CMK (cell line): Measurements from ENCODE around the gene ZER1.
"Not testable (repeated sequence)": the region's sequence is repeated elsewhere in the genome, so short reads cannot be mapped to it uniquely, and the experiment has no call there.

Experiments
- DNase-seq: peaks from one replicate; pipeline ENCODE4 v3.0.0-alpha.2; 2010; ENCODE audit warnings: low read depth

Gene ZER1

GRCh38 chr9:128771745-128772519 lies at the start of gene ZER1:
Gene ZER1, minus strand, starts transcription at chr9:128771927. Its CDS starts 16,362 bp downstream, at chr9:128755565.
- DNase-seq: peak; percentile 70

DNA sequence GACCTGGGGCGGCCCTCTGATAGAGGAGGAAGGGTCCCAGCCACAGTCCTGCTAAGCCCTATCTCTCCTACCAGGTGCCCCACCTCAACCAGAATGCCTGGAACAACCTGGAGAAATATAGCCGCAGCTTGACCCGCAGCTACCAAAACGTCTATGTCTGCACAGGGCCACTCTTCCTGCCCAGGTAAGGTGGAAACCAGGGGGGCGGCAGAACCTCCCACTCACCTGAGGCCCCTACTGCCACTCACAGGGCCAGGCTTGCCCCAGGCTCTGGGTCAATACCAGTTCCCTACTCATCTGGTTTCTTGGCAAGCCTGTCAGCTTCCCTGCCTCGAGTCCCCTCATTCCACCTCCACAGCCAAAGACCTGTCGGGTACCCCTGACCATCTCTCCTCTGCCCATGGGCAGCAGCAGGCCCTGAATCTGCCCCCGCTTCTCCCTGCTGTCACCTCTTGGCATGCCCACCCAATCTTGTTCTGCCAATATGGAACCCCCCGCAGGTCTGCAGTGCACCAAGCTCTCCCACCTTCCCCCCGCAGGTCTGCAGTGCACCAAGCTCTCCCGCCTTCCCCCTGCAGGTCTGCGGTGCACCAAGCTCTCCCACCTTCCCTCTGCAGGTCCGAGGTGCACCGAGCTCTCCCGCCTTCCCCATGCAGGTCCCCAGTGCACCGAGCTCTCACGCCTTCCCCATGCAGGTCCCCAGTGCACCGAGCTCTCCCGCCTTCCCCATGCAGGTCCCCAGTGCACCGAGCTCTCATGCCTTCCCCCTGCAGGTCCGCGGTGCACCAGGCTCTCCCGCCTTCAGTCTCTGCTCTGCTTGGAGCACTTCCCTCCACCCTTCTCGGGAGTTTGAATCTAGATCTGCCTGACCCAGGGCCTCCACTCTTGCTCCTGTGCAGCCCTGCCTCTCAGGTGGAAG lies 49.2 kb upstream of the ZER1 start:
- DNase-seq: no peak

GRCh38 chr9:128819716-128820664 lies 48.3 kb upstream of the ZER1 start:
- DNase-seq: no peak

GRCh38 chr9:128818839-128819715 lies 47.4 kb upstream of the ZER1 start:
- no peak for DNase-seq

DNA sequence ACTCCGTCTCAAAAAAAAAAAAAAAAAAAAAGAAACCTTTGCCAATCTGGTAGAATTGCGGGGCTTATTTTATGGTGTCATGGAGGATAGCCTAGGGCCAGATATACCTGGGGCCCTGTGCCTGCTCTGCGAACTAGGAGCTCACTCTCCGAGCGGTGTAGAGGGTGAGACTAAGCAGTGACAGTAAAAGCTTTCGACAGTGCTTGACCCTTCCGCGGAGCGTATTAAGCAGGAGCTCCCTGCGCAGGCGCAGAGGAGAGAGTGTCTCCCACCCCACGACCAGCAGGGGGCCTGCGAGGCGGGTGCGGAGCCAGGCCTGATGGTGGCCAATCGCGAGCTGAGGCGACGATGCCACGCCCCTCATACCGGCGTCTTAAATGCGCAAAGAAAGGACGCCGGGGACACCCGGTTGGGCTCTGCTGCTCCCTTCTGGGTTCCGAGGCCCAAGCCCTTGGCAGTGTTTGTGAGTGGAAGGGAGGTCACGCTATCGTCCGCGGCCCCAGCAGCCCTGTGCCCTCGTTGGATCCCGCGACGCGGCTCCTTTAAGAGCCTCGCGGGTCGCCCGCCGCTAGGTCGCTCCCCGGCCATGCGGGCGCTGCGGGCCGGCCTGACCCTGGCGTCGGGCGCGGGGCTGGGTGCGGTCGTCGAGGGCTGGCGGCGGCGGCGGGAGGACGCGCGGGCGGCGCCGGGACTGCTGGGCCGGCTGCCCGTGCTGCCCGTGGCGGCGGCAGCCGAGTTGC lies 46.5 kb upstream of the ZER1 start, which contains the start of gene ENDOG:
Gene ENDOG, plus strand, starts transcription at position 402 of the 740 bp plus-strand sequence. Its CDS starts 185 bp downstream, at position 587.
- peak; percentile 94 for DNase-seq

- DNase-seq: no peak
These were observed 39.1 kb upstream of the ZER1 start for GRCh38 chr9:128810873-128811272.

DNA sequence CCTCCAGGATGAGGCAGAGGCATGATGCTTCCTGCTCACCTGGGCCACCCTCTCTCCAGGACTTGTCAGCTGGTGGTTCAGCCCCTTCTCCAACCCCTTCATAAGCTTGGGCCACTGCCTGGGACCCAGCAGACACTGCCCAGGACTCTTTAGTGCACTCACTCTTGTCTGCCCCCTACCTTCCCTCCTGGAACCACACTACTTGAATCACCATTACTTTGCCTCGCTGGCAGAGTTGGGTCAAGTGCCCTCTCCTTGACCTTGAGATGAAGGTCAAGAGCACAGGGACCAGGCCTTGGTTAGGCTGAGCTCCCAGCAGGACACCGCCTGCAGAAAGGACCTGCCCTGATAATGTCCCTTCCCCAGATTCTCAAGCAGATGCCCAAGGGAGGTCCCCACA lies 38.1 kb upstream of the ZER1 start:
- DNase-seq: no peak

- no peak for DNase-seq
These were observed 37.4 kb upstream of the ZER1 start for GRCh38 chr9:128809036-128809599.

- no peak for DNase-seq
These were observed 36.8 kb upstream of the ZER1 start for GRCh38 chr9:128808543-128808942.

DNA sequence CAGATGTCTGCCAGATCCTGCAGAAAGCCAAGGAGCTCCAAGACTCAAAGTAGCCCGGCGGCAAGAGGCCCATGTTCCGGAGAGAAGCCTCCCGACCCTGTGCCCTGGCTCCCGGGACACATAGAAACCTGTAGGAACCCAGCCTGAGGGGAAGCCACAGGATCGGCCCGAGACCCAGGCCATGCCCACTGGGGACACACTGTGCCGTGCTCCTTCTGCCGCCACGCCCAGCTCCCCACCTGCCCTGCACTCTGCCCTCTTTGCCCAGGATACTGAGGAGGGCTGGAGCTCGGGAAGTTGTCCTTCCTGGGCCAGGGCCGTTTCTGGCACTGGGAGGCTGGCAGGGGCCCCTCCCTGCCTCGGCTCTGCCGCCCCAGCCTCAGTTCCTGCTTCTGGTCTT lies 36.1 kb upstream of the ZER1 start:
- DNase-seq: no peak

- DNase-seq: no peak
These were observed 33.9 kb upstream of the ZER1 start for GRCh38 chr9:128805661-128806060.

DNA sequence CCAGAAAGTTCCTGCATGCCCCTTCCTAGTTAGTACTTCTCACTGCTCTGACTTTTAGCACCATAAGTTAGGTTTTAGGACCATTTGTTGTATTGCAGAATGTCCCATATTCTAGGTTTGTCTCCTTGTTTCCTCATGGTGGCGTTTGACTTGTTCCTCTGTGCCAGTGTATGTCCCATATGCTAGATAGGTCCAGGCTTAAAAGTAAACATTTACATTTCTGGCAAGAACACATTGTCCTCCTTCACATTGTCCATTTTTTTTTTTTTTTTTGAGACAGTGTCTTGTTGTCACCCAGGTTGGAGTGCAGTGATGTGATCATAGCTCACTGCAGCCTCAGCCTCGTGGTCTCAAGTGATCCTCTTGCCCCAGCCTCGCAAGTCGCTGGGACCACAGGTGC lies 30.8 kb upstream of the ZER1 start:
- DNase-seq: no peak

- DNase-seq: no peak
These were observed 28.3 kb upstream of the ZER1 start for GRCh38 chr9:128800061-128800460.

DNA sequence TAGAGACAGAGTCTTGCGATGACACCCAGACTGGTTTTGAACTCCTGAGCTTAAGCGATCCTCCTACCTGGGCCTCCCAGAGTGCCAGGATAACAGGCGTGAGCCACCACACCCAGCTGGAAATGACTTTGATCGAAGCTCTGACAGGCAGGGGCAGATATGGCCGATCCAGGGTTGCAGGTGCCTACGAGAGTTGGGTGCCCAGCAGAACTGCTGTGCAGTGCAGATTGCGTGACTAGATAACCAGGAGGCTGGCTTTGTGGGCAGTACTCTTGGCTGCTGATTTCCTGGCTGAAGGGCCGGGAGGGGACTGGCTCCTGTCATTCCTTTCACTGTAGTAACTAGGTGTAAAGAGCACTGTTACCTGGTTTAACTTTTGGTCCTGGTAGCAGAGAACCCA lies 27.2 kb upstream of the ZER1 start:
- no peak for DNase-seq

DNA sequence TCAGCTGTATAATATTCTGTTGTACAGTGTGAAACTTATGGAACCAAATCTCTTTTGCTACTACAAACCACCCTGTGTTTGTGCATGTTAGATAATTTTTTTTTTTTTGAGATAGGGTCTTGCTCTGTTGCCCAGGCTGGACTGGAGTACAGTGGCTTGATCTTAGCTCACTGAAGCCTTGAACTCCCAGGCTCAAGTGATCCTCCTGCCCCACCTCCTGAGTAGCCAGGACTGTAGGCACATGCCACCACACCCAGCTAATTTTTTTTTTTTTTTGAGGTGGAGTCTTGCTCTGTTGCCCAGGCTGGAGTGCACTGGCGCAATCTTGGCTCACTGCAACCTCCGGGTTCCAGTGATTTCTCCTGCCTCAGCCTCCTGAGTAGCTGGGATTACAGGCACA lies 23.2 kb upstream of the ZER1 start:
- not testable (repeated sequence) for DNase-seq

DNA sequence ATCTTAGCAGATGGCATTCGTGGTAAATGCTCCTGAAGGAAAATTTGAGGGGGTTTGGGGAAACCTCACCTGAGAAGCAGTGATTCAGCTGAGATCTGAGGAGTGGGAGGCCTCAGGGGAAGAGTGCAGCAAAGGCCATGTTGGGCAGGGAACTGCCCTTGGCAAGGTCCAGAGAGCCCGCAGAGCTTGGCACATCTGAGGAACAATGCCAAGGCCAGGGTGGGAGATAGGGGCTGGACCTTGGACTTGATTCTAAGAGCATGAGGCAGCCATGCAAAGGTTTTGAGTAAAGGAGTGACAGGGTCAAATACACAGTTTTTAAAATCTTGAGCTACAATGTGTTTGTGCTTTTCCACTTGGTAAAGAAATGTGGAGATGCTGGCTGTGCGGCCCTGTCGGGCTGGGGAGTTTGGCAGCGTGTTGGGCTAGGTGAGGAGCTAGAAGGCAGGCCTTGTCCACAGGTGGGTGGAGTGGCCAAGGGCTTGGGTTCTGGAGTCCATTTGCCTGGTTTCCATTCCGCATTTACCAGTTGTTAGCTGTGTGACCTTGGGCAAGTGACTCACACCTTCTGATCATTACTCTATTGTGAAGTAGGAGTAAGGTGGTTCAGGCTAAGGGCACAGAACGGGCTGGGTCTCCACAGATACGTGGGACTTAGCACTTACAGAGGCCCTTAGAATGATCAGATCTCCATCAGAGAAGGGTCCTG lies 21.4 kb upstream of the ZER1 start:
- no peak for DNase-seq

DNA sequence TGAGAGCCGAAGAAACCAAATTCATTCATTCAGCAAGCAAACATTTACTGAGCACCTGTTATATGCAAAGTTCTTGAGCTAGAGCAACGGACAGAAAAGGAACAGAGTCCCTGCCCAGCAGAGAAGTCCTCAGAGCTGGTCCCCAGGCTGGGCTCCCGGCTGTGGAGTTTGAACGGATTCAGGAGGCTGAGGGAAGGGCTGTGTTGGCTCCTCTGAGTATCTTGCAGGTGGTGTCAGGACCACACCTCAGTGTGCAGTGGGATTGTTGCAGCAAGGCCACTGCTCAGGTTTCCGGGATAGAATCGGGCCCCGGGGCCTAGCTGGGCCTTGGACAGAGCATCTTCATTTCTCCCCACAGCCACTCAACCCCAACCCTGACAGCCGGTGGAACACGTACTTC lies 20.4 kb upstream of the ZER1 start:
- DNase-seq: no peak

DNA sequence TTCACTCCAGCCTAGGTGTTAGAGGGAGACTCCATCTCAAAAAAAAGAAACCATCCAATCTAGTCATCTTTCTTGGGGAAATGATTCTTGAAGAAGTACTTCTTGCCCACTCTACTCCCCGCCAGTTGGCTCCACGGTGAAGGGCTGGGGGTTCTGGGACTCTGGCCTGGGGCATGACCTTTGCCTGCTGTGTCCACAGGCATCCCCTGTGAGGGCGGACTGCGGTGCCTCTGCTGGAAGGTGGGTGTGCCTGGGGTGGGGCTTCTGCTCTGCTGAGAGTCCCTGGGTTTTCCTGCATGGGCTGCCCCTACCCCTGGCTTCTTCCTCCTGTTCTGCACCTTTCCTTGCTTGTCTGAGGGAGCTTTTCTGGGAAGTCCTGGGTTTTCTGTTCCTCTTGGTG lies 18.8 kb upstream of the ZER1 start:
- no peak for DNase-seq

DNA sequence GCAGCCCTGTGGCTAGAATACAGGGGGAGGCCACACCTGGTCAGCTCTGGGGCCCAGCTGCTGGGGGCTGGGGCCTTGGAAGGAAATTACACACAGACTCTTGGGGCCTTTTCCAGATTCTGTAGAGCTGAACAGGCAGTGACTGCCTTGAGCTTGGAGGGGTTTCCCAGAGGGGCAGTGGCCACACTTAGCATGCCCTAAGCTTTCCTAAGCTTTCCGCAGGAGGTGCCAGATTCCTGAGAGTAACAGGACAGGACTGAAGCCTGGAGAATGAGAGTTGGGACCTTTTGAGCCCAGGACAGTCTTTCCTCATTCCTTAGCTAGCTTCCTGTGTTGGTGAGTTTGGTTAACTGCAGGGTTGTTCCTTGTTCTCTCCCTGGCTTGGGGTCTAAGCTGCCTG lies 16.7 kb upstream of the ZER1 start:
- no peak for DNase-seq
